Ramos (cell line): Measurements from ENCODE around the gene NOP53.
"Not testable (repeated sequence)": the region's sequence is repeated elsewhere in the genome, so short reads cannot be mapped to it uniquely, and the experiment has no call there.

Experiments
- in situ Hi-C: fragments of 300-500 bp; cut with MboI; formaldehyde crosslinking; loops from one replicate; pipeline ENCODE4 v1.14.3; 2022; ENCODE audit warnings: low sequenced_read_pairs; ENCODE audit not compliant: unreplicated experiment

NOP53 gene

DNA sequence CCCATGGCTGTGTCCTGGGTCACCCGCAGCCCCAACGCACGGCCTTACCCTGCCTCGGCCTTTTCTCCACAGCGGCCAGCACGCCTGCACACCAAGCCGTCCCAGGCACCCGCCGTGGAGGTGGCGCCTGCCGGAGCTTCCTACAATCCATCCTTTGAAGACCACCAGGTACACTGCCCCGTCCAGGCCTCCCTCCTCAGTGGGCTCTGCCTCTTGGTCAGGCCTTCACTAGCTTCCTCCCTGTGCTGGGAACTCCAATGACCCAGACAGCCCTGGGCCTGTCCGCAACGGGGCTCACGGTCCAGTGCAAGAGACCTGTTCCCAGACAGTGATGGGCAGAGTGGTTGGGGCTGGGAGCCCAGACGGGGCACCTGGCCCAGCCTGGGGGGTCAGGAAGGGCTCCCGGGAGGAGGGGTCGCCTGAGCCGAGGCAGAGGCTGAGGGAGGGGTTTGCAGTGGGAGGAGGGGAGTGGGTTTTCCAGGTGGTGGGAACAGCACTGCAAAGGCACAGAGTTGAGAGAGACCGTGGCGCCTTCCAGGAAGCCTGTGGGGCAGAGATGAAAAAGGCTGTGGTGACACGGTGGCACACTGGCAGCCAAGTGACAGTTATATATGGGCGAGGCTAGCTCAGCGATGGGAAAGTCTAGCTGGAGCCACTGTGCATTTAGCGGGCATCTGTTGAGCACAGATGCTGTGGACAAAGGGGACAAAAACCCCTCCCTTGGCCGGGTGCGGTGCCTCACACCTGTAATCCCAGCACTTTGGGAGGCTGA lies 7.3 kb downstream of the NOP53 start:
- in situ Hi-C loops: no loop called here

- in situ Hi-C loops: no loop called here
These were observed 9.1 kb downstream of the NOP53 start for GRCh38 chr19:47754206-47755064.

GRCh38 chr19:47755065-47755761 lies 9.9 kb downstream of the NOP53 start:
- in situ Hi-C loops: no loop called here

- in situ Hi-C loops: no loop called here
These were observed 10.6 kb downstream of the NOP53 start for GRCh38 chr19:47755762-47756626.

DNA sequence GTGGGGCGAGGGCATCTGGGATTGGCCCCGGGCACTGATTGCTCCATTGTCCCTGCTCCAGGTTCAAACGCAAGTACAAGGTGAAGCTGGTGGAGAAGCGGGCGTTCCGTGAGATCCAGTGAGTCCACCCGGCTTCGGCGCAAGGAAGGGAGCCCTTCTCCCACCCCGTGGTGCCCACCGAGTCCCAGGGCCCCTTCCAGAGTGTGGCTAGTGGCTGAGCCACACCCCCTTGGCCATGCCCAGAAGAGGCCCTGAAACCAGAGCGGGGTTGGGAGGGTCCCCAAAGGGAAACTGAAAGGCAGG lies 11.2 kb downstream of the NOP53 start:
- in situ Hi-C loops: no loop called here

GRCh38 chr19:47756953-47757608 lies 11.7 kb downstream of the NOP53 start:
- in situ Hi-C loops: no loop called here

GRCh38 chr19:47757617-47758442 lies 12.5 kb downstream of the NOP53 start:
- in situ Hi-C loops: no loop called here

- in situ Hi-C loops: no loop called here
These were observed 13.1 kb downstream of the NOP53 start for GRCh38 chr19:47758443-47758804.

DNA sequence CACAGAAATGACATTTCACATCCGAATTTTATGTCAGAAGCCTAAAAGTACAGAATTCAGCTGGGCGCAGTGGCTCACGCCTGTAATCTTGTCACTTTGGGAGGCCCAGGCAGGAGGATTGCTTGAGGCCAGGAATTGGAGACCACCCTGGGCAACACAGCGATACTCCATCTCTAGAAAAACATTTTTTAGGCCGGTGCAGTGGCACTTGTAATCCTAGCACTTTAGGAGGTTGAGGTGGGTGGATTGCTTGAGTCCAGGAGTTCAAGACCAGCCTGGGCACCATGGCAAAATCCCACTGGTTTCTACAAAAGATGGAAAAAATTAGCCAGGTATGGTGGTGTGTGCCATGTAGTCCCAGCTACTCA lies 15.3 kb downstream of the NOP53 start:
- in situ Hi-C loops: no loop called here

- in situ Hi-C loops: no loop called here
These were observed 16.2 kb downstream of the NOP53 start for GRCh38 chr19:47761566-47761965.

DNA sequence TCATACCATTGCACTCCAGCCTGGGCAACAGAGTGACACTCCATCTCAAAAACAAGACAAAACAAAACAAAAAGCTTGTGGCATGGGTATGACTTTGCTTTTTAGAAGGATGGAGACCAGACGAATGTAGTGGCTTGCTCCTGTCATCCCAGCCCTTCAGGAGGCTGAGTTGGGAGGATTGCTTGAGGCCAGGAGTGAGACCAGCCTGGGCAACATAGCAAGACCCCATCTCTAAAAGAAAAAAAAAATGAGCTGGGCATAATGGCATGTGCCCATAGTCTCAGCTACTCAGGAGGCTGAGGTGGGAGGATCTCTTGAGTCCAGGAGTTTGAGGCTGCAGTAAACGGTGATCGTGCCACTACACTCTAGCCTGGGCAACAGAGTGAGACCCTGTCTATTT lies 16.8 kb downstream of the NOP53 start:
- in situ Hi-C loops: no loop called here

GRCh38 chr19:47762615-47763308 lies 17.4 kb downstream of the NOP53 start:
- in situ Hi-C loops: no loop called here

- in situ Hi-C loops: not testable (repeated sequence)
These were observed 19.4 kb downstream of the NOP53 start for GRCh38 chr19:47764705-47765104.

DNA sequence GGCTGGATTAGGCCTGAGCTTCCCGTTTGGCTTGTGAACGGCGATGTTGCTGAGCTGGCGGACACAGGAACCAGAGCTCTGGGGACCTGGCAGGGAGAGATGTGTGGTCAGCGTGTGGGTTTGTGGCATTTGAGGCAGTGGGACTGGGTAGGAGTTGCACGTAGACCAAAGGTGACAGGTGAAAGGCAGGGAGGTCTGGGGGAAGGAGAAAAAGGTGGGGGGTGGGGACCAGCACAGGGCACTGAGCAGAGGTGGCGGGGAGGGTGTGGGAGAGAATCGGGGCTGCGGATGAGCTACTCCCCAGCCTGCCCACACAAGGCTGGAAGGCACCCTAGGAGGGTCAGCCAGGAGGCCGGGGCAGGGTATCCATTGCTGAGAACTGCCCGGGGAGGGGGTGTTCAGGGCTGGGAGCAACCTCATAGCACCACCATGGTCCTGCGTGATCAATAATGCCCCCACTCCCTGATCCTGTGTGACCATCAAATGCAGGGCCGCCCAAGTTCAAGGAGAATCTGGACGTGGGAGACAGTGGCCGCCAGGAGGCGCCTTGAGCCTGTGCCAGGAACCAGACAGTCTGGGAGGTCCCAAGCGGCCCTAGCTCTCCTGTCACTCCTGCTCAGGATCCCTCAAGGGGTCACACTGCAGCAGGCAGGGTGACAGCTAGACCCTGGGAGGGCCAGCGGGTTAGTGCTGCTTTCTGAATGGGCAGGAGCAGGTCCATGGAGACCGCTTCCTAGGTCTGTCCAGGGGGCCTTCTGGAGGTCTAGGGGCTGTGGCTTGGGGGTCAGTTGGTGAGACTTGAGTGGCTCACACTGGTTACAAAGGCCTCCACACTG lies 20.4 kb downstream of the NOP53 start:
- in situ Hi-C loops: no loop called here

DNA sequence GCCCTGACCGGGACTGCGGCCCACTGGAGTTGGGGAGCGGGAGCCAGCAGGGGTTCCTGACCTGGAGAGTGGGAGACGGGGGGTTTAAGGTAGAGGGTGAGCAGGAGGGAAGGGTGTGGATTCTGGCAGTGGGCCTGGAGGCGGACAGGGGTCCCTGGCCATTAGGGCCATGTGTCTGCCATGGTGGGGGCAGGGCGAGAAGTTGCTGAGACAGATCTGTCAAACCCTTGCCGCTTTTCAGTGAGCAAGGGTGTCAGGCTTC lies 20.9 kb downstream of the NOP53 start:
- in situ Hi-C loops: no loop called here

- in situ Hi-C loops: no loop called here
These were observed 21.3 kb downstream of the NOP53 start for GRCh38 chr19:47766670-47767069.

DNA sequence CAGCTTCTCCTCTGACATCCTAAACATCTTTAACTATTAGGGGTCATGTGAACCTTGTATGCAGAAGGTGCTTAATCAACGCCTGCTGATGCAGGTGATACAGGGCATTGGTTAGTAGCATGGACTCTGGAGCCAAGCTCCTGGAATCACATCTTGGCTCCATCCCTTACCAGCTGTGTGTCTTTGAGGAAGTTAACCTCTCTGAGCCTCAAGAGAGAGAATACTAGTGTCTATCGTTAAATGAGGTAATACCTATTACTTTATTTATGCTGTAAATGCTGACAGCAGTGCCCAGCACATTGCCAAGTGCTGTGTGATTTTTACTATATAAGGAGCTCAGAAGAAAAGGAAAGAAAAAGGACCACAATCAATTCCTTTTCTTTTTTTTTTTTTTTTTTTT lies 22.0 kb downstream of the NOP53 start:
- in situ Hi-C loops: no loop called here

DNA sequence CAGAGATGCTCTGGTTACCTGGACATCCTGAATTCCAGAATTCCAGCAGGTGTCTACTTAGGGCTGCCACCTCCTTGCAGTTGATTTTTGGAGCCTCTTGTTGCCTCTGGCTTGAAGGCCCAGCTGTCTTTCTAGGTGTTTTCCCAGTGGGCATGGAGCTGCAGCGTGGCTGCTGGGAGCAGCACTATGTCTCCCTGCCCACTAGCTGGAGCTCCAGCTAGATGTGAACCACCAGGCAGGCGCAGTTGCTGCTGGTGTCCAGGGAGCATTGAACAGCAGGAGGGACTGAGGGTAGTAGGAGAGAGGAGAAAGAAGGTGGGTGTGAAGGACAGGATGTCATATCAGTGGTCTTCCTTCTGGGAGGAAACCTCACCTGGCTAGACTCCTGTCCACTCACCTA lies 23.3 kb downstream of the NOP53 start:
- in situ Hi-C loops: no loop called here
